GM10248 (cell line): ENCODE results near the gene ODC1.

Source experiments
- CTCF ChIA-PET: fragments of 300-600 bp; sonication (Branson Sonifier 250); formaldehyde crosslinking; extraction: SDS; loops from one replicate; lab custom pipeline; 2021; ENCODE audit warnings: antibody characterized with exemption; lab: Yijun Ruan, JAX
- POLR2A ChIA-PET: fragments of 350-650 bp; sonication (Branson Sonifier 250); formaldehyde crosslinking; extraction: SDS; loops from one replicate; lab custom pipeline; 2020; ENCODE audit warnings: antibody characterized with exemption; lab: Yijun Ruan, JAX
- DNase-seq: peaks from one replicate; pipeline ENCODE4 v3.0.0; 2012; ENCODE audit errors: extremely low spot score
- TF ChIP-seq, protein P1 (sequence below): IDR thresholded peaks from 2 replicates; pipeline ENCODE4 v1.5.1; 2012; ENCODE audit warnings: mild to moderate bottlenecking, low read depth; ENCODE audit errors: extremely low read depth, missing control alignments, control extremely low read depth

ODC1 gene

GRCh38 chr2:10426726-10427617 is 21.2 kb downstream of the ODC1 start:
- CTCF ChIA-PET: interaction anchor here (1.1 to 10.6 kb wide), 4 partner anchors 8 to 443 kb away, joined by 3 to 93 read pairs (median 17); no protein-coding TSS in a partner anchor
- POLR2A ChIA-PET: no interaction called here
- no peak for DNase-seq
- TF ChIP-seq, protein P1, sequence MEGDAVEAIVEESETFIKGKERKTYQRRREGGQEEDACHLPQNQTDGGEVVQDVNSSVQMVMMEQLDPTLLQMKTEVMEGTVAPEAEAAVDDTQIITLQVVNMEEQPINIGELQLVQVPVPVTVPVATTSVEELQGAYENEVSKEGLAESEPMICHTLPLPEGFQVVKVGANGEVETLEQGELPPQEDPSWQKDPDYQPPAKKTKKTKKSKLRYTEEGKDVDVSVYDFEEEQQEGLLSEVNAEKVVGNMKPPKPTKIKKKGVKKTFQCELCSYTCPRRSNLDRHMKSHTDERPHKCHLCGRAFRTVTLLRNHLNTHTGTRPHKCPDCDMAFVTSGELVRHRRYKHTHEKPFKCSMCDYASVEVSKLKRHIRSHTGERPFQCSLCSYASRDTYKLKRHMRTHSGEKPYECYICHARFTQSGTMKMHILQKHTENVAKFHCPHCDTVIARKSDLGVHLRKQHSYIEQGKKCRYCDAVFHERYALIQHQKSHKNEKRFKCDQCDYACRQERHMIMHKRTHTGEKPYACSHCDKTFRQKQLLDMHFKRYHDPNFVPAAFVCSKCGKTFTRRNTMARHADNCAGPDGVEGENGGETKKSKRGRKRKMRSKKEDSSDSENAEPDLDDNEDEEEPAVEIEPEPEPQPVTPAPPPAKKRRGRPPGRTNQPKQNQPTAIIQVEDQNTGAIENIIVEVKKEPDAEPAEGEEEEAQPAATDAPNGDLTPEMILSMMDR: no peak

DNA sequence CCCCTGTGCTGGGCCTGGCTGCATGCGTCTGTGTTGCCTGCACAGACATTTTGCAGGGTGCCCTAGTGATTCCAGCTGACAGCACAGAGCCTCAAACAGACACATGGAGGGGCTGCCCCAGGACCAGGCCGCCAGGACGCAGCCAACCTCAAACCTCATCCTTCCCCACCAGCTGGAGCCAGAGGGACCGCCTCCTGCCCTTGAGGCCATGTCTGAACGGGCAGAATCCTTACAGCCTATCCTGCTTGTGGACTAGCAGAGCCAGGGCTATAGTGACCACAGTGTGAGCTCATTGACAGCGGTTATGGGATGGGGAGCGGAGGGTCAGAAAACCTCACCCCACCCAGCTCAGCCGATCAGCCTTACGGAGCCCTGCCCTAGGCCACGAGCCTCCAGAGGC is 22.4 kb downstream of the ODC1 start:
- ChIA-PET POLR2A (interaction anchor here (0.6 kb wide), 1 partner anchor 15 kb away, joined by 4 read pairs; no protein-coding TSS in a partner anchor), CTCF (interaction anchor here (1.5 to 10.6 kb wide), 3 partner anchors 9 to 284 kb away, joined by 3 to 93 read pairs (median 31); no protein-coding TSS in a partner anchor)
- TF ChIP-seq, protein P1: no peak
- DNase-seq: no peak

DNA sequence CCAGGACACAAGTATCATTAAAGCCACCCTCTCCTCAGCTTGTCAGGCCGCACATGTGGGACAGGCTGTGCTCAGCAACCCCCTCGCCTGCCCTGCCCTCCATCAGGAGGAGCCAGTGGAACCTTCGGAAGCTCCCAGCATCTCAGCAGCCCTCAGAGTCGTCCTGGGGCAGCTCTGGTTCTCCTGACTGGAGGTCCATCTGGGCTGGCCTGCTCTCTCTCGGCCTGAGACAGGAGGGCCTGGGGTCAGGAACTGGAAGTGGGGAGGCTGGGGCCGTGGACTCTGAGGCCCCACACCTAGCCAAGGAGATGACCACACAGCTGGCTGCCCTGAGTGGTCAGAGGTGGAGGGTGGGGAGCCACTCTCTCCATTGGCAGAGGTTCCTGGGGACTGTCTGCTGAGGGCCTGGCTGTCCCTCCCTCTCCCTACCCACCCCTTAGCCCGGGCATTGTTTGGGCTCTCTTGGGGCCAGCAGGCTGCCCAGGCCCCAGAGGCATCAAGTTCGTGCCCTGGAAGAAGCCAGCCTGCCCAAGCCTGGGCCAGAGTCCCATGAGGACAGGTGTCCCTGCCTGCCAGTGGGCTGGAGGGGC is 23.1 kb downstream of the ODC1 start:
- TF ChIP-seq, protein P1: no peak
- CTCF ChIA-PET: interaction anchor here (0.9 to 10.6 kb wide), 3 partner anchors 10 to 352 kb away, joined by 3 to 93 read pairs (median 31); no protein-coding TSS in a partner anchor
- no peak for DNase-seq
- POLR2A ChIA-PET: no interaction called here

DNA sequence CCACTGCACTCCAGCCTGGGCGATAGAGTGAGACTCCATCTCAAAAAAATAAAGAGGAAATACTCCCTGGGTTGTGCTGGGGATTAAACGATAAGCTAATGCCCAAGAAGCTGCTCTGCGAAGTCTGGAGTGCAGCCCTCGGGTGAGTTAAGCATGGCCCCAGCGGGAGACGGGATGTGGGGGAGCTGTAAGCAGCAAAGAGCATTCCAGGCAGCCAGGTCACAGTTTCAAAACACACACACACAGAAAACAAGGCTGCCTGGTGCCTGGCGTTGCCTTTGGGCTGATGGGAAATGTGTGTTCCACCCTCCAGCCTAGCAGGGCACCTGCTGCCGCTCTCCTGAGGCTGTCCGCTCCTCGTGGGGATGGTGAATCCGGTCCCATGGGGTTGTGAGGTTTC is 24.1 kb downstream of the ODC1 start:
- POLR2A ChIA-PET: interaction anchor here (0.5 kb wide), 1 partner anchor 13 kb away, joined by 8 read pairs; no protein-coding TSS in a partner anchor
- CTCF ChIA-PET: interaction anchor here (3.9 to 10.6 kb wide), 2 partner anchors 11 to 16 kb away, joined by 31 to 93 read pairs; no protein-coding TSS in a partner anchor
- DNase-seq: no peak
- TF ChIP-seq, protein P1: no peak

GRCh38 chr2:10423400-10423774 is 24.7 kb downstream of the ODC1 start:
- ChIA-PET POLR2A (no interaction called here), CTCF (interaction anchor here (1.4 to 10.6 kb wide), 3 partner anchors 11 to 15 kb away, joined by 4 to 93 read pairs (median 31); no protein-coding TSS in a partner anchor)
- no peak for DNase-seq
- TF ChIP-seq, protein P1: no peak

- POLR2A ChIA-PET: no interaction called here
- CTCF ChIA-PET: interaction anchor here (0.6 to 10.6 kb wide), 3 partner anchors 13 to 351 kb away, joined by 4 to 93 read pairs (median 4); no protein-coding TSS in a partner anchor
- TF ChIP-seq, protein P1: no peak
Observed at GRCh38 chr2:10422732-10423399, 25.3 kb downstream of the ODC1 start.

More at GRCh38 chr2:10422732-10423399, 25.3 kb downstream of the ODC1 start:
- DNase-seq: no peak
